Keratinocyte (primary cell): ENCODE measurements around the gene OTOGL. TPM values are rescaled to one million over a fixed set of nuclear protein-coding genes. Genes with fewer than 3 reads are reported as not detected.

Source experiments
- DNase-seq: peaks from one replicate; pipeline ENCODE4 v3.0.0-alpha.2; 2011; ENCODE audit warnings: low read depth, missing footprints, low spot score
- FAIRE-seq: peaks from 2 replicates; lab custom pipeline; 2011; peaks lifted over from hg19 to GRCh38; lab: Jason Lieb, UNC
- H2AFZ ChIP-seq: 2 replicates; pipeline ENCODE4 v1.6.0; 2012; ENCODE audit warnings: low read length, control low read depth, inconsistent platforms; ENCODE audit not compliant: control insufficient read depth
- H3K27ac ChIP-seq: 2 replicates; pipeline ENCODE4 v1.5.1; 2011; ENCODE audit warnings: low read length; ENCODE audit not compliant: control insufficient read depth, insufficient read depth
- H3K27me3 ChIP-seq: 3 replicates; pipeline ENCODE4 v1.6.0; 2011; ENCODE audit warnings: low read length; ENCODE audit not compliant: control insufficient read depth, insufficient read depth; ENCODE audit errors: extremely low read depth
- H3K36me3 ChIP-seq, 2 experiments: 2 replicates in 1 of 2; 3 replicates in 1 of 2; pipeline ENCODE4 v1.5.1; 2011; ENCODE audit warnings: low read length in 2 of 2, mild to moderate bottlenecking in 1 of 2; ENCODE audit not compliant: control insufficient read depth in 2 of 2, insufficient read depth in 2 of 2; ENCODE audit errors: extremely low read depth in 1 of 2
- H3K4me1 ChIP-seq: 3 replicates; pipeline ENCODE4 v1.5.1; 2011; ENCODE audit warnings: low read length; ENCODE audit not compliant: control insufficient read depth, insufficient read depth; ENCODE audit errors: extremely low read depth
- H3K4me2 ChIP-seq: 3 replicates; pipeline ENCODE4 v1.6.0; 2011; ENCODE audit warnings: low read depth, low read length; ENCODE audit not compliant: control insufficient read depth, insufficient read depth; ENCODE audit errors: extremely low read depth
- H3K4me3 ChIP-seq, 3 experiments: fragments of 200-600 bp in 1 of 3; sonication (generic) in 1 of 3; 2 replicates in 2 of 3; 3 replicates in 1 of 3; pipeline ENCODE4 v1.5.1; 2011 to 2016; ENCODE audit warnings: low read length in 3 of 3, mild to moderate bottlenecking in 3 of 3, control low read depth in 2 of 3, inconsistent platforms in 1 of 3, low read depth in 1 of 3, mixed read lengths in 1 of 3, mixed run types in 1 of 3, moderate library complexity in 1 of 3; ENCODE audit not compliant: control insufficient read depth in 2 of 3, insufficient read depth in 2 of 3; ENCODE audit errors: extremely low read depth in 1 of 3
- H3K79me2 ChIP-seq: 2 replicates; pipeline ENCODE4 v1.6.0; 2012; ENCODE audit warnings: low read length; ENCODE audit not compliant: control insufficient read depth, insufficient read depth
- H3K9ac ChIP-seq: 3 replicates; pipeline ENCODE4 v1.6.0; 2011; ENCODE audit warnings: low read length; ENCODE audit not compliant: control insufficient read depth, insufficient read depth; ENCODE audit errors: extremely low read depth
- H3K9me1 ChIP-seq: 3 replicates; pipeline ENCODE4 v1.6.0; 2011; ENCODE audit warnings: low read length; ENCODE audit not compliant: control insufficient read depth, insufficient read depth; ENCODE audit errors: extremely low read depth
- H3K9me3 ChIP-seq: 2 replicates; pipeline ENCODE4 v1.5.1; 2012; ENCODE audit warnings: low read depth, low read length; ENCODE audit not compliant: control insufficient read depth
- H4K20me1 ChIP-seq: 3 replicates; pipeline ENCODE4 v1.6.0; 2011; ENCODE audit warnings: low read length; ENCODE audit not compliant: control insufficient read depth, insufficient read depth; ENCODE audit errors: extremely low read depth
- CTCF ChIP-seq, 3 experiments: IDR thresholded peaks in 1 of 3; conservative IDR thresholded peaks in 1 of 3; optimal IDR thresholded peaks in 1 of 3; 2 replicates in 2 of 3; 3 replicates in 1 of 3; pipeline versions ENCODE3 to v1.5.1; 2011; ENCODE audit warnings: low read length in 3 of 3, mild to moderate bottlenecking in 3 of 3, moderate library complexity in 2 of 3, control low read depth in 1 of 3, inconsistent platforms in 1 of 3; ENCODE audit not compliant: insufficient read depth in 2 of 3; ENCODE audit errors: extremely low read depth in 1 of 3
- EZH2 ChIP-seq: IDR thresholded peaks from one replicate; pipeline ENCODE4 v1.6.1; 2012; ENCODE audit warnings: inconsistent platforms, mild to moderate bottlenecking, low read length, moderate library complexity
- dilution Hi-C: fragments of 300-500 bp; cut with MboI; formaldehyde crosslinking; loops from one replicate; pipeline ENCODE4 v1.7.0; 2020; ENCODE audit warnings: low sequenced_read_pairs; ENCODE audit not compliant: extremely low pct_ligation_motif_present
- polyA plus RNA-seq, 5 experiments: library from polyadenylated mRNA; depleted of rRNA in 3 of 5; stranded (reverse) in 3 of 5; stranded (forward) in 1 of 5; unstranded in 1 of 5; fragments of >200 nt; gene quantifications; 1 replicate in 1 of 5; 2 replicates in 3 of 5; 3 replicates in 1 of 5; pipeline versions ENCODE4 v1.2.1 to v1.2.3, GENCODE V29; 2011 to 2012; ENCODE audit warnings: missing spikeins in 2 of 5, low read depth in 1 of 5, low replicate concordance in 1 of 5

Gene OTOGL
- polyA plus RNA-seq, 1 donor (not counting 4 experiments of a cell fraction or from before 2014, with no cell fraction given), result 0.08 TPM

- Histone ChIP-seq H3K4me3 (no peak overlapping the region), H3K9me3 (no peaks in the 10 kb centered on the region), H3K27ac (no peak overlapping the region), H3K9me1 (no peaks in the 10 kb centered on the region), H4K20me1 (no peaks in the 10 kb centered on the region), H3K9ac (no peak overlapping the region), H3K36me3 (no peaks in the 10 kb centered on the region), H3K4me1 (peaks cover 1% of the 10 kb centered on the region), H2AFZ (no peak overlapping the region), H3K79me2 (no peaks in the 10 kb centered on the region), H3K4me2 (no peak overlapping the region), H3K27me3 (no peaks in the 10 kb centered on the region)
- no peak for DNase-seq
- dilution Hi-C loops, result no loop called here
- no peak for FAIRE-seq
- TF ChIP-seq EZH2 (no peak), CTCF (optimal IDR thresholded peaks at IDR 0.05 in 1 of 3, IDR thresholded peaks at IDR 0.05 in 1 of 3, conservative IDR thresholded peaks at IDR 0.05 in 1 of 3; ENCODE audit: extremely low read depth in 1 of 3, insufficient read depth in 2 of 3, low read length in 3 of 3) (no peak)
Observed at GRCh38 chr12:80192087-80192486, 92.8 kb downstream of the OTOGL start.

GRCh38 chr12:80193865-80194264 is 94.5 kb downstream of the OTOGL start:
- no peak overlapping the region for H3K9ac ChIP-seq
- H3K4me1 ChIP-seq, result no peaks in the 10 kb centered on the region
- H3K27ac ChIP-seq, result no peak overlapping the region
- no peak overlapping the region for H3K4me2 ChIP-seq
- no peaks in the 10 kb centered on the region for H3K36me3 ChIP-seq
- no peak overlapping the region for H3K4me3 ChIP-seq
- no peaks in the 10 kb centered on the region for H3K9me3 ChIP-seq
- no peaks in the 10 kb centered on the region for H3K79me2 ChIP-seq
- DNase-seq (no peak), FAIRE-seq (peak; percentile 17)
- no peaks in the 10 kb centered on the region for H4K20me1 ChIP-seq
- no peak overlapping the region for H2AFZ ChIP-seq
- H3K27me3 ChIP-seq, result no peaks in the 10 kb centered on the region
- TF ChIP-seq EZH2 (no peak), CTCF (optimal IDR thresholded peaks at IDR 0.05 in 1 of 3, IDR thresholded peaks at IDR 0.05 in 1 of 3, conservative IDR thresholded peaks at IDR 0.05 in 1 of 3; ENCODE audit: extremely low read depth in 1 of 3, insufficient read depth in 2 of 3, low read length in 3 of 3) (no peak)
- H3K9me1 ChIP-seq, result no peaks in the 10 kb centered on the region
- dilution Hi-C loops, result no loop called here
